K562 treated with DMSO at 1 percent for 24 hours (cell line): Measurements from ENCODE around the gene PHLPP1. TPM values are rescaled to one million over a fixed set of nuclear protein-coding genes. Genes with fewer than 3 reads are reported as not detected.

Experiments
- total RNA-seq: library from RNA; unstranded; fragments of 300-600 nt; gene quantifications from 2 replicates; pipeline ENCODE4 v1.2.3, GENCODE V29; 2022; ENCODE audit warnings: low read depth; ENCODE audit not compliant: insufficient read depth

The PHLPP1 gene
- 7.2 and 7.5 TPM in 2 replicates for total RNA-seq

DNA sequence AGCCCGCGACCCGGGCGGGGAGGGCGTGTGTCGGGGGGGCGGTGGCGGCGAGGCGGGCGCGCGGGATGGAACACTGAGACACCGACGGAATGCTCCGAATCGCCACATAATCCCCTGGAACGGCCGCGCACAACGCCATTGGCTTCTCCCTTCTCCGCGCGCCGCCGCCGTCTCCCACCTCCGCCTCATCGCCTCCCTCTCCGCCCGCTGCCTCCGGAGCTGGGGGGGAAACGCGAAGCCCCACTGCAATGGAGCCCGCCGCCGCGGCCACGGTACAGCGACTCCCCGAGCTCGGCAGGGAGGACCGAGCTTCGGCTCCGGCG, at the start of gene PHLPP1:
Gene PHLPP1 (plus strand): TSS at position 106 of the 323 bp plus-strand sequence. CDS start 143 bp downstream, at position 249.

Other genes starting within 250 kb of the PHLPP1 start
- 5.1 and 5.5 TPM in 2 replicates for gene ZCCHC2, start 192.5 kb upstream of the PHLPP1 start, total RNA-seq